ENCODE results near the gene ZNF853.

GRCh38 chr7:6652446-6653011 lies 37.1 kb downstream of the ZNF853 start:
- TF ChIP-seq SIRT6 (IDR thresholded peaks at IDR 0.05; ENCODE audit: low read length) (no peak), CTCF (IDR thresholded peaks at IDR 0.05; ENCODE audit: control extremely low read depth in 1 of 3, insufficient read depth in 1 of 3, low read depth in 1 of 3, low read length in 3 of 3) (no peak), EZH2 (IDR thresholded peaks at IDR 0.05; ENCODE audit: low read depth, low read length, severe bottlenecking) (no peak), FOSL1 (IDR thresholded peaks at IDR 0.05; ENCODE audit: insufficient read depth, low read depth, low read length) (no peak), POLR2A (IDR thresholded peaks at IDR 0.05; ENCODE audit: control extremely low read depth in 1 of 2, low read depth in 2 of 2, low read length in 2 of 2) (no peak), ATF3 (IDR thresholded peaks at IDR 0.05; ENCODE audit: insufficient read depth, low read depth, low read length) (no peak), MAX (IDR thresholded peaks at IDR 0.05) (no peak), TEAD4 (IDR thresholded peaks at IDR 0.05; ENCODE audit: low read depth, low read length) (no peak), HDAC2 (IDR thresholded peaks at IDR 0.05; ENCODE audit: borderline replicate concordance in 1 of 2, low read depth in 2 of 2, low read length in 2 of 2) (no peak)
